HG03097 (cell line): Measurements from ENCODE around the gene ZC3H7A.

Experiments used
- ATAC-seq: cut with Tn5 transposase; IDR thresholded peaks from one replicate; pipeline ENCODE4 v1.9.1; 2021; ENCODE audit not compliant: unreplicated experiment, low FRiP score

Gene ZC3H7A

GRCh38 chr16:11707679-11708197 lies 89.3 kb downstream of the ZC3H7A start:
- no peak for ATAC-seq

- ATAC-seq: peak; percentile 74
These were observed 90.8 kb downstream of the ZC3H7A start for GRCh38 chr16:11706180-11706742.

GRCh38 chr16:11705311-11706025 lies 91.6 kb downstream of the ZC3H7A start:
- no peak for ATAC-seq
